Cardiac muscle cell (in vitro differentiated cells and primary cell): ENCODE results near the gene ATP6V1G1. TPM values are rescaled to one million over a fixed set of nuclear protein-coding genes. Genes with fewer than 3 reads are reported as not detected.

Experiments
- DNase-seq, 2 donors: peaks; one replicate each; pipeline versions ENCODE4 v3.0.0 to v3.0.0-alpha.2; 2010 to 2017; ENCODE audit warnings: low read depth in 1 of 2, low spot score in 1 of 2
- H3K27ac ChIP-seq: fragments of 200-600 bp; sonication (generic); 2 replicates; pipeline ENCODE4 v1.5.1; 2016
- H3K27me3 ChIP-seq: fragments of 200-600 bp; sonication (generic); 2 replicates; pipeline ENCODE4 v1.6.0; 2016; ENCODE audit warnings: control low read depth
- H3K36me3 ChIP-seq: fragments of 200-600 bp; sonication (generic); 2 replicates; pipeline ENCODE4 v1.5.1; 2016; ENCODE audit warnings: control low read depth
- H3K4me1 ChIP-seq: fragments of 200-600 bp; sonication (generic); 2 replicates; pipeline ENCODE4 v1.8.1; 2017; ENCODE audit warnings: low read depth, mild to moderate bottlenecking, mixed run types
- H3K4me3 ChIP-seq: fragments of 200-600 bp; sonication (generic); 2 replicates; pipeline ENCODE4 v1.5.1; 2016; ENCODE audit warnings: mild to moderate bottlenecking
- H3K9me3 ChIP-seq: fragments of 200-600 bp; sonication (generic); 2 replicates; pipeline ENCODE4 v1.5.1; 2017; ENCODE audit warnings: low read depth, mild to moderate bottlenecking, control low read depth
- CTCF ChIP-seq: IDR thresholded peaks from 2 replicates; pipeline ENCODE4 v1.5.1; 2012; ENCODE audit warnings: low read depth, mild to moderate bottlenecking, low read length
- polyA plus RNA-seq: library from polyadenylated mRNA; unstranded; fragments of >200 nt; fragmentation: Nextera tagmentation; extraction: Ambion mirVana; gene quantifications from 2 replicates; pipeline ENCODE4 v1.2.1, GENCODE V29; 2016
- total RNA-seq: library from RNA; depleted of rRNA; stranded (reverse); fragments of >200 nt; gene quantifications from 2 replicates; pipeline ENCODE4 v1.2.3, GENCODE V29; 2016

Gene ATP6V1G1
- total and polyA plus RNA-seq, 2 experiments from 2014 or later: 270 to 280 TPM

- H3K4me1 ChIP-seq: no peaks in the 10 kb centered on the region
- no peak for TF ChIP-seq CTCF
- H3K36me3 ChIP-seq: no peaks in the 10 kb centered on the region
- no peaks in the 10 kb centered on the region for H3K27me3 ChIP-seq
- no peak for DNase-seq
- no peak overlapping the region for H3K27ac ChIP-seq
- no peak overlapping the region for H3K4me3 ChIP-seq
- H3K9me3 ChIP-seq: no peaks in the 10 kb centered on the region
Observed at GRCh38 chr9:114616684-114617520, 29.3 kb downstream of the ATP6V1G1 start.

- Histone ChIP-seq H3K4me3 (no peak overlapping the region), H3K4me1 (no peaks in the 10 kb centered on the region), H3K36me3 (no peaks in the 10 kb centered on the region), H3K27ac (no peak overlapping the region), H3K9me3 (no peaks in the 10 kb centered on the region), H3K27me3 (no peaks in the 10 kb centered on the region)
- TF ChIP-seq CTCF: no peak
- DNase-seq: no peak
Observed at GRCh38 chr9:114619191-114619761, 31.7 kb downstream of the ATP6V1G1 start.

GRCh38 chr9:114621561-114621960 lies 34.0 kb downstream of the ATP6V1G1 start:
- no peaks in the 10 kb centered on the region for H3K4me1 ChIP-seq
- no peak for TF ChIP-seq CTCF
- H3K27me3 ChIP-seq: no peaks in the 10 kb centered on the region
- no peaks in the 10 kb centered on the region for H3K36me3 ChIP-seq
- no peaks in the 10 kb centered on the region for H3K9me3 ChIP-seq
- no peak overlapping the region for H3K4me3 ChIP-seq
- no peak for DNase-seq
- no peak overlapping the region for H3K27ac ChIP-seq

- Histone ChIP-seq H3K36me3 (no peaks in the 10 kb centered on the region), H3K4me1 (no peaks in the 10 kb centered on the region), H3K27me3 (no peaks in the 10 kb centered on the region), H3K4me3 (no peak overlapping the region), H3K9me3 (no peaks in the 10 kb centered on the region), H3K27ac (no peak overlapping the region)
- DNase-seq: peak in 1 of 2 donors; percentile 87
- no peak for TF ChIP-seq CTCF
Observed at GRCh38 chr9:114621975-114622609, 34.5 kb downstream of the ATP6V1G1 start.

- H3K4me3 ChIP-seq: no peak overlapping the region
- no peaks in the 10 kb centered on the region for H3K27me3 ChIP-seq
- no peaks in the 10 kb centered on the region for H3K4me1 ChIP-seq
- no peaks in the 10 kb centered on the region for H3K9me3 ChIP-seq
- H3K36me3 ChIP-seq: no peaks in the 10 kb centered on the region
- DNase-seq: no peak
- H3K27ac ChIP-seq: no peak overlapping the region
- TF ChIP-seq CTCF: no peak
Observed at GRCh38 chr9:114624677-114625076, 37.1 kb downstream of the ATP6V1G1 start.
